Caco-2 (cell line): ENCODE data around the gene HLA-A. TPM values are rescaled to one million over a fixed set of nuclear protein-coding genes. Genes with fewer than 3 reads are reported as not detected.

Experiments used
- BruUV-seq: library from RNA; stranded (reverse); fragments of 400-500 nt; replicated peaks from 2 replicates; lab custom pipeline; 2021; lab: Mats Ljungman, UMichigan
- CTCF ChIA-PET: fragments of 300-600 bp; sonication (Branson Sonifier 250); formaldehyde crosslinking; loops from one replicate; lab custom pipeline; 2022; ENCODE audit warnings: antibody characterized with exemption; lab: Charles Lee
- POLR2A ChIA-PET: fragments of 300-600 bp; sonication (Branson Sonifier 250); formaldehyde crosslinking; loops from one replicate; lab custom pipeline; 2022; ENCODE audit warnings: antibody characterized with exemption; lab: Charles Lee
- DNase-seq, 2 experiments: peaks; one replicate each; pipeline versions ENCODE4 v3.0.0 to v3.0.0-alpha.2; 2020 to 2022
- H3K27me3 ChIP-seq: replicated peaks from 2 replicates; pipeline ENCODE4 v1.6.0; 2011; ENCODE audit warnings: low read length; ENCODE audit not compliant: control insufficient read depth, insufficient read depth
- H3K36me3 ChIP-seq: 2 replicates; pipeline ENCODE4 v1.5.1; 2011; ENCODE audit warnings: low read length; ENCODE audit not compliant: control insufficient read depth, insufficient read depth
- H3K4me1 ChIP-seq: fragments of 250-450 bp; sonication (Bioruptor Pico); 2 replicates; pipeline ENCODE4 v1.5.1; 2020; ENCODE audit warnings: mild to moderate bottlenecking
- H3K4me3 ChIP-seq: 2 replicates; pipeline ENCODE4 v1.5.1; 2011; ENCODE audit warnings: low read depth, mild to moderate bottlenecking, control low read depth, low read length
- H3K9me3 ChIP-seq: fragments of 250-450 bp; sonication (Bioruptor Pico); 2 replicates; pipeline ENCODE4 v1.5.1; 2020; ENCODE audit warnings: mild to moderate bottlenecking, moderate library complexity
- H3K27ac Mint-ChIP-seq: one replicate; pipeline ENCODE4 v1.8.0; 2022; ENCODE audit warnings: mixed read lengths; ENCODE audit not compliant: unreplicated experiment
- H3K27me3 Mint-ChIP-seq: one replicate; pipeline ENCODE4 v1.8.0; 2022; ENCODE audit warnings: mixed read lengths; ENCODE audit not compliant: insufficient read depth, unreplicated experiment
- H3K36me3 Mint-ChIP-seq: one replicate; pipeline ENCODE4 v1.8.0; 2022; ENCODE audit warnings: mild to moderate bottlenecking, mixed read lengths; ENCODE audit not compliant: insufficient read depth, unreplicated experiment
- H3K4me1 Mint-ChIP-seq: one replicate; pipeline ENCODE4 v1.8.0; 2022; ENCODE audit warnings: low read depth, mixed read lengths; ENCODE audit not compliant: unreplicated experiment
- H3K4me3 Mint-ChIP-seq: one replicate; pipeline ENCODE4 v1.8.0; 2022; ENCODE audit warnings: mild to moderate bottlenecking, moderate library complexity, mixed read lengths; ENCODE audit not compliant: unreplicated experiment
- H3K9me3 Mint-ChIP-seq: one replicate; pipeline ENCODE4 v1.8.0; 2022; ENCODE audit warnings: mixed read lengths; ENCODE audit not compliant: unreplicated experiment
- intact Hi-C: fragments of 100-400 bp; cut with micrococcal nuclease; formaldehyde crosslinking; loops from one replicate; pipeline ENCODE4 v1.10.0; 2022; ENCODE audit not compliant: unreplicated experiment
- total RNA-seq: library from RNA; stranded (reverse); gene quantifications from 2 replicates; pipeline ENCODE4 v1.2.3, GENCODE V29; 2022
- TF ChIP-seq, protein P1 (sequence below), 2 experiments: fragments of 200-600 bp in 1 of 2; IDR thresholded peaks; 1 replicate in 1 of 2; 2 replicates in 1 of 2; pipeline versions ENCODE4 v1.5.1 to v1.8.0; 2011 to 2022; ENCODE audit warnings: antibody characterized with exemption in 1 of 2, control low read depth in 1 of 2, inconsistent platforms in 1 of 2, low read depth in 1 of 2, low read length in 1 of 2, mild to moderate bottlenecking in 1 of 2, moderate library complexity in 1 of 2; ENCODE audit not compliant: insufficient read depth in 1 of 2, severe bottlenecking in 1 of 2, unreplicated experiment in 1 of 2

The HLA-A gene
- total RNA-seq, 1 experiment from 2014 or later, result 198 TPM

DNA sequence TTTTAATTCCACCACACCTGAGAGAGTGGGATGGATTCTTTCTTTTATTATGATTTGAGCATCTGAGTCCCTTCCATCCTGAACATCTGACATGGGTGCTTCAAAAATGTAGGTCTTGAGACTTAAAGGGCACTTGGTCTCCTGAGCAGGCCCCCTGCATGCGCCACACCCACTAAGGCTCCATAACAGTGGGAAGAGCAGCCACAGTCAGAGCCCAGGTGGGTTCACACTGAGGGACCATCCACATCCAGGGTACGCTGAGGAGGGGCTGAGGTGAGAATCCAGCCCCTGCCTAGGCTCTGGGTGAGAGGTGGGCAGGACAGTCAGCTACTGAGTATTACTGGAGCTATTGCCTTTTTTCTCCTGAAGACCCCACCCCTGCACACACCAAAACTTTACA is 42.7 kb downstream of the HLA-A start:
- Mint-ChIP-seq H3K27me3 (peaks cover 13% of the 10 kb centered on the region), H3K36me3 (no peaks in the 10 kb centered on the region), H3K4me1 (no peaks in the 10 kb centered on the region), H3K27ac (no peak overlapping the region), H3K9me3 (no peaks in the 10 kb centered on the region), H3K4me3 (no peak overlapping the region)
- ChIA-PET POLR2A (no interaction called here), CTCF (interaction anchor here (0.6 kb wide), 1 partner anchor 131 kb away, joined by 3 read pairs; no protein-coding TSS in a partner anchor)
- H3K4me1 ChIP-seq, result no peaks in the 10 kb centered on the region
- TF ChIP-seq, protein P1, sequence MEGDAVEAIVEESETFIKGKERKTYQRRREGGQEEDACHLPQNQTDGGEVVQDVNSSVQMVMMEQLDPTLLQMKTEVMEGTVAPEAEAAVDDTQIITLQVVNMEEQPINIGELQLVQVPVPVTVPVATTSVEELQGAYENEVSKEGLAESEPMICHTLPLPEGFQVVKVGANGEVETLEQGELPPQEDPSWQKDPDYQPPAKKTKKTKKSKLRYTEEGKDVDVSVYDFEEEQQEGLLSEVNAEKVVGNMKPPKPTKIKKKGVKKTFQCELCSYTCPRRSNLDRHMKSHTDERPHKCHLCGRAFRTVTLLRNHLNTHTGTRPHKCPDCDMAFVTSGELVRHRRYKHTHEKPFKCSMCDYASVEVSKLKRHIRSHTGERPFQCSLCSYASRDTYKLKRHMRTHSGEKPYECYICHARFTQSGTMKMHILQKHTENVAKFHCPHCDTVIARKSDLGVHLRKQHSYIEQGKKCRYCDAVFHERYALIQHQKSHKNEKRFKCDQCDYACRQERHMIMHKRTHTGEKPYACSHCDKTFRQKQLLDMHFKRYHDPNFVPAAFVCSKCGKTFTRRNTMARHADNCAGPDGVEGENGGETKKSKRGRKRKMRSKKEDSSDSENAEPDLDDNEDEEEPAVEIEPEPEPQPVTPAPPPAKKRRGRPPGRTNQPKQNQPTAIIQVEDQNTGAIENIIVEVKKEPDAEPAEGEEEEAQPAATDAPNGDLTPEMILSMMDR (IDR thresholded peaks at IDR 0.05; ENCODE audit: insufficient read depth in 1 of 2, low read depth in 1 of 2, low read length in 1 of 2, severe bottlenecking in 1 of 2, unreplicated experiment in 1 of 2), result no peak
- intact Hi-C loops, result no loop called here
- no peaks in the 10 kb centered on the region for H3K27me3 ChIP-seq
- H3K9me3 ChIP-seq, result no peaks in the 10 kb centered on the region
- H3K36me3 ChIP-seq, result no peaks in the 10 kb centered on the region
- DNase-seq, result no peak
- BruUV-seq, result no TSS peak
- no peak overlapping the region for H3K4me3 ChIP-seq

DNA sequence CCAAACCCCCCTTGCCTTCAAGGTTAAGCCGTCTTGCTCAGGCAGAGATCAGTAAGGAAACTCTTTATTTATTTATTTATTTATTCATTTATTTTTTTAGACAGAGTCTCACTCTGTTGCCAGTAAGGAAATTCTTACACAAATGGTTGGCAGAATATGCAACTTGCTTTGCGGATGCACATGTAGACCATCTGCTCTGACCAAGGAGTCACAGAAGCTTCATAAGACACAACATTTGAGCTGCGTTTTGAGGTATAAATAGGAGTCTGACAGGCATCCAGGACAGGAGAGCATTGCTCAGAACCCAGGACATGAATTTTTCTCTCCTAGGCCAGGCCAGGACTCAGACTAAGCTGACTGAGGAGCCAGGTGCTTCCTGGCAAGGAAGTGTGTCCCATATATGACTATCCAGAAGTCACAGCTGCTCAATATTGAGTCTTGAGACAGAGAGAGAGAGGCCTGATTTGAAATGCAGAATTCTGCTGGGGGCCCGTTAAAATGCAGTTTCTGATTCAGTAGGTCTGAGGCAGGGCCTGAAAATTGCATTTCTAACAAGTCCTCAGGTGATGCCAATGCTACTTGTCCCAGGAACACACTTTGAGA is 43.9 kb downstream of the HLA-A start:
- Histone ChIP-seq H3K36me3 (no peaks in the 10 kb centered on the region), H3K4me3 (no peak overlapping the region), H3K4me1 (no peaks in the 10 kb centered on the region), H3K9me3 (no peaks in the 10 kb centered on the region), H3K27me3 (no peaks in the 10 kb centered on the region)
- BruUV-seq, result no TSS peak
- DNase-seq, result no peak
- peaks cover 16% of the 10 kb centered on the region for H3K27me3 Mint-ChIP-seq
- intact Hi-C loops, result no loop called here
- no peaks in the 10 kb centered on the region for H3K4me1 Mint-ChIP-seq
- no peaks in the 10 kb centered on the region for H3K9me3 Mint-ChIP-seq
- ChIA-PET POLR2A (no interaction called here), CTCF (no interaction called here)
- no peak overlapping the region for H3K4me3 Mint-ChIP-seq
- no peaks in the 10 kb centered on the region for H3K36me3 Mint-ChIP-seq
- H3K27ac Mint-ChIP-seq, result no peak overlapping the region
- TF ChIP-seq, protein P1 (IDR thresholded peaks at IDR 0.05; ENCODE audit: insufficient read depth in 1 of 2, low read depth in 1 of 2, low read length in 1 of 2, severe bottlenecking in 1 of 2, unreplicated experiment in 1 of 2), result no peak

DNA sequence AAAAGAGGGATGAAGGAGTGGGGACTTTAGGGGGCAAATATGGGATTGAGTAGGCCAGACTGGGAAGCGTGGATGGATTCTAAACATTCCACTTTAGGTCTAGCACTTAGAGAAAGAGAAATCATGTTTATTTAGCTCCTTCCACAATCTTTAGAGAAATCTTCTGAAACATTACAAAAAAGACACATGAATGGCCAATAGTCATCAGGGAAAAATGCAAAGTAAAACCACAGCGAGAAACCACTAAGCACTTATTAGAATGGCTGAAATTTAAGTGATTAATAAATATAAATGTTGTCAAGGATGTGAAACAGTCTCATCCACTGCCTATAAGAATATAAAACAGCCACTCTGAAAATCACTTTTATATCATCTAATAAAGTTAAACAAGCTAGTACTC is 46.9 kb downstream of the HLA-A start:
- Mint-ChIP-seq H3K27ac (no peak overlapping the region), H3K9me3 (no peaks in the 10 kb centered on the region), H3K27me3 (peaks cover 21% of the 10 kb centered on the region), H3K4me3 (no peak overlapping the region), H3K4me1 (no peaks in the 10 kb centered on the region), H3K36me3 (no peaks in the 10 kb centered on the region)
- no peaks in the 10 kb centered on the region for H3K4me1 ChIP-seq
- ChIA-PET POLR2A (no interaction called here), CTCF (no interaction called here)
- H3K4me3 ChIP-seq, result no peak overlapping the region
- H3K36me3 ChIP-seq, result no peaks in the 10 kb centered on the region
- no peaks in the 10 kb centered on the region for H3K9me3 ChIP-seq
- DNase-seq, result no peak
- TF ChIP-seq, protein P1 (IDR thresholded peaks at IDR 0.05; ENCODE audit: insufficient read depth in 1 of 2, low read depth in 1 of 2, low read length in 1 of 2, severe bottlenecking in 1 of 2, unreplicated experiment in 1 of 2), result no peak
- no TSS peak for BruUV-seq
- intact Hi-C loops, result no loop called here
- H3K27me3 ChIP-seq, result no peaks in the 10 kb centered on the region
